SU-DHL-6 (cell line): ENCODE data around the gene DMBT1.

Source experiments
- EZH2phosphoT487 ChIP-seq: fragments of 200-600 bp; sonication (generic), shearing (Covaris generic); conservative IDR thresholded peaks from 2 replicates; pipeline ENCODE4 v1.6.1; 2018; ENCODE audit warnings: mild to moderate bottlenecking, antibody characterized with exemption, low read length, moderate library complexity, mixed read lengths
- TF ChIP-seq, protein P1 (sequence below): fragments of 200-600 bp; sonication (generic); IDR thresholded peaks from one replicate; pipeline ENCODE4 v1.5.1; 2017; ENCODE audit warnings: antibody characterized with exemption, mild to moderate bottlenecking, low read length, moderate library complexity; ENCODE audit not compliant: insufficient read depth, poor library complexity, severe bottlenecking

- TF ChIP-seq, protein P1, sequence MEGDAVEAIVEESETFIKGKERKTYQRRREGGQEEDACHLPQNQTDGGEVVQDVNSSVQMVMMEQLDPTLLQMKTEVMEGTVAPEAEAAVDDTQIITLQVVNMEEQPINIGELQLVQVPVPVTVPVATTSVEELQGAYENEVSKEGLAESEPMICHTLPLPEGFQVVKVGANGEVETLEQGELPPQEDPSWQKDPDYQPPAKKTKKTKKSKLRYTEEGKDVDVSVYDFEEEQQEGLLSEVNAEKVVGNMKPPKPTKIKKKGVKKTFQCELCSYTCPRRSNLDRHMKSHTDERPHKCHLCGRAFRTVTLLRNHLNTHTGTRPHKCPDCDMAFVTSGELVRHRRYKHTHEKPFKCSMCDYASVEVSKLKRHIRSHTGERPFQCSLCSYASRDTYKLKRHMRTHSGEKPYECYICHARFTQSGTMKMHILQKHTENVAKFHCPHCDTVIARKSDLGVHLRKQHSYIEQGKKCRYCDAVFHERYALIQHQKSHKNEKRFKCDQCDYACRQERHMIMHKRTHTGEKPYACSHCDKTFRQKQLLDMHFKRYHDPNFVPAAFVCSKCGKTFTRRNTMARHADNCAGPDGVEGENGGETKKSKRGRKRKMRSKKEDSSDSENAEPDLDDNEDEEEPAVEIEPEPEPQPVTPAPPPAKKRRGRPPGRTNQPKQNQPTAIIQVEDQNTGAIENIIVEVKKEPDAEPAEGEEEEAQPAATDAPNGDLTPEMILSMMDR = no peak
- TF ChIP-seq EZH2phosphoT487 = no peak
Measured at GRCh38 chr10:122689146-122689820, 128.7 kb downstream of the DMBT1 start.
